ENCODE measurements around the gene RNF38.
"Not testable (repeated sequence)": the region's sequence is repeated elsewhere in the genome, so short reads cannot be mapped to it uniquely, and the experiment has no call there.

The RNF38 gene

DNA sequence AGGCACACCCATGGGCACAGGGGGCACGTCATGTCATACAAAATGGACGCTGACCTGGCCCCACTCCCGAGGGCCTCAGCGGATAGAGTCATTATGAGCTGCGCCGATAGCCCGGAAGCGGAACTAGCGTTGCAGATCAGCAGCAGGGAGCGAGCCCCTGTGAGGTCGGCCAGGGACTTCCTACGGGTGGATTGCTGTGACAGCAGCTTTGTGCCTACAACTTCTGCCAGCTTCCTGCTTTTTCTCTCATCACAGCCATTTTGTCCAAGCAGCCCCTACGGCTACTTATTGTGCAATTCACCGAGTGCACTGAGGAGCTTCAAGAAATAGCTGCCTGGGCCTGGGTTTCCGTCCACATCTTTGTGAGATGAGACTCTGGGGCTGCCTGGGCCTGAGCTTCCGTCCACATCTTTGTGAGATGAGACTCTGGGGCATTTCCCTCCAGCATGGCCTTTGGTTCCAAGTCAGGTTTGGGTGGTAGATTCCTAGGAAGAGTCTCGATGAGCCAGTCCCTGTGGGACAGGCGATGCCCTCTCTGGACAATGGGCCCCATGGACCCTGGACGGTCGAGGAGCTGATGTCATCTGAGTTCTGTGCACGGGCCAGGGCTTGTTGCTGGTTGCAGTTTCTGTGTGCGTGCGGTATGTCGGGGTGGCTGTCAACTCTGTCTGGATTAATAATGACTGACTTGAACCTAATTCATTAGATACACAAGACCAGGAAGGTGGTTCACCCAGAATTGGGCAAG, 74.8 kb downstream of the RNF38 start:
- no peak overlapping the region for H3K4me3 Mint-ChIP-seq
- H3K27ac Mint-ChIP-seq: peak overlapping the region in 1 of 2 donors; percentile 92
- ATAC-seq (no peak), DNase-seq (no peak)
- no peaks in the 10 kb centered on the region for H3K9me3 Mint-ChIP-seq
- no peaks in the 10 kb centered on the region for H3K4me1 Mint-ChIP-seq
- H3K27me3 Mint-ChIP-seq: no peaks in the 10 kb centered on the region

DNA sequence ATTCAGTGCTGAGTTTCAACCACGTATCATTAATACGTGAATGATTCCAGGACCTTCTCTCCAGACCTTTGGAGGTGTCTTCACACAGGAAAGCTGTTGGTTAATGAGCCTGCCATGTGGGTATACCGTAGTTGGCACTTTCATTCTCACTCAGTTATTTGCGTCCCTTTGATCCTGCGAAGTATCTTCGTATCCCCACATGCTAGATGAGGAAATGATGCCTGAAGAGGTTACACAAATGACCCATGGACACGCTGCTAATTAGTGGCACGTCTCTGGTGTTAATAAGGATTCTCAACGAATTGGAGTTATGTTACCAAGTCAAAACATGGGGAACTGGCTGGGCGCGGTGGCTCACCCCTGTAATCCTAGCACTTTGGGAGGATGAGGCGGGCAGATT, 76.1 kb downstream of the RNF38 start:
- ATAC-seq: no peak
- H3K4me3 Mint-ChIP-seq: no peak overlapping the region
- H3K4me1 Mint-ChIP-seq: no peaks in the 10 kb centered on the region
- DNase-seq: no peak
- no peaks in the 10 kb centered on the region for H3K9me3 Mint-ChIP-seq
- H3K27me3 Mint-ChIP-seq: peaks cover 3% of the 10 kb centered on the region
- H3K27ac Mint-ChIP-seq: no peak overlapping the region

DNA sequence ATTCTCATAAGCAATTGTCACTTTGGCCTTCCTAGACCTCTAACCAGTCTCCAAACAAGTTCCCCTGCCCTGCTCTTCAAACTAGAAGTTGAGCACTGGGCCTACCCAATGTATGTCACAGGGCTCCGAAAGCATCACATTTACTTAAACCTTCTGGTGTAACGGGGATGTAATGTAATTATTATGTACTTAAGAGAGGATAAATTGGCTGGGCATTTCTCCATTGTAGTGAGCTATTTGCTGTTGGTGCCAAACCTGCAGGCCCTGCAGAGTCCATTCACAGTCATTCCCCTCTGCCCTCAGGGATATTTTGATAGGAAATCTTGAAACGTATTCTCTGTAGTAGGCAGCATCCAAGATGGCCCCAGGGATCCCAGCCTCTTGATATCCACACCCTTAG, 77.6 kb downstream of the RNF38 start:
- no peak for ATAC-seq
- peaks cover 18% of the 10 kb centered on the region for H3K27me3 Mint-ChIP-seq
- no peaks in the 10 kb centered on the region for H3K4me1 Mint-ChIP-seq
- H3K27ac Mint-ChIP-seq: no peak overlapping the region
- DNase-seq: no peak
- no peaks in the 10 kb centered on the region for H3K9me3 Mint-ChIP-seq
- no peak overlapping the region for H3K4me3 Mint-ChIP-seq

DNA sequence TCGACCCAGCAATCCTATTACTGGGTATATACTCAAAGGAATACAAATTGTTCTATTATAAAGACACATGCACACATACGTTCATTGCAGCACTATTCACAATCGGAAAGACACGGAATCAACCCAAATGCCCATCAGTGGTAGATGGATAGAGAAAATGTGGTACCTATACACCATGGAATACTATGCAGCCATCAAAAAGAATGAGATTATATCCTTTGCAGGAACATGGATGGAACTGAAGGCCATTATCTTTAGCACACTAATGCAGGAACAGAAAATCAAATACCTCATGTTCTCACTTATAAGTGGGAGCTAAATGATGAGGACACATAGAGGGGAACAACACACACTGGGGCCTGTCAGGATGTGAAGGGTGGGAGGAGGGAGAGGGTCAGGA, 78.2 kb downstream of the RNF38 start:
- not testable (repeated sequence) for H3K4me3 Mint-ChIP-seq, ATAC-seq, DNase-seq, H3K4me1 Mint-ChIP-seq, H3K9me3 Mint-ChIP-seq, H3K27ac Mint-ChIP-seq
- peaks cover 18% of the 10 kb centered on the region for H3K27me3 Mint-ChIP-seq

- Mint-ChIP-seq H3K9me3 (no peaks in the 10 kb centered on the region), H3K27ac (no peak overlapping the region), H3K4me3 (no peak overlapping the region), H3K27me3 (peaks cover 27% of the 10 kb centered on the region), H3K4me1 (no peaks in the 10 kb centered on the region)
- no peak for ATAC-seq
- no peak for DNase-seq
These were observed 79.6 kb downstream of the RNF38 start for GRCh38 chr9:36320466-36320865.

DNA sequence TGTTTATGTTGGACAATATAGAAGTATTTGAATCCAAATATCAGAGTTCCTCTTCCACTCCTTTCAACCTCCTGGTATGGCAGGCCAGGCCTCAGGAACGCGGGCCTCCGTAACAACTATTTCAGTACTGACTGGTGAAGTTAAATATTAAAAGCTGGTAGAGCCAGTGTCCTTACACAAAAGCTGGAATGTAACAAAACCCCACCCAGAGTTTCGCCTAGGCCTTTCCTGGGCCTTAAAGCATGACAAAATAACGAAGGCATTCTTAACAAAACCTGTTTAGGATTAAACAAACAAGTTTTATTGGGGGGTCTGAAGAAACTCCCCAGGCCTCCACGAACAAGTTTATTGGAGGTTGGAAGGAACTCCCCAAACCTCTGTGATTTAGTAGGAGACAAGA, 80.3 kb downstream of the RNF38 start:
- DNase-seq (no peak), ATAC-seq (no peak)
- H3K4me1 Mint-ChIP-seq: no peaks in the 10 kb centered on the region
- H3K9me3 Mint-ChIP-seq: no peaks in the 10 kb centered on the region
- H3K27ac Mint-ChIP-seq: no peak overlapping the region
- H3K4me3 Mint-ChIP-seq: no peak overlapping the region
- H3K27me3 Mint-ChIP-seq: peaks cover 27% of the 10 kb centered on the region

DNA sequence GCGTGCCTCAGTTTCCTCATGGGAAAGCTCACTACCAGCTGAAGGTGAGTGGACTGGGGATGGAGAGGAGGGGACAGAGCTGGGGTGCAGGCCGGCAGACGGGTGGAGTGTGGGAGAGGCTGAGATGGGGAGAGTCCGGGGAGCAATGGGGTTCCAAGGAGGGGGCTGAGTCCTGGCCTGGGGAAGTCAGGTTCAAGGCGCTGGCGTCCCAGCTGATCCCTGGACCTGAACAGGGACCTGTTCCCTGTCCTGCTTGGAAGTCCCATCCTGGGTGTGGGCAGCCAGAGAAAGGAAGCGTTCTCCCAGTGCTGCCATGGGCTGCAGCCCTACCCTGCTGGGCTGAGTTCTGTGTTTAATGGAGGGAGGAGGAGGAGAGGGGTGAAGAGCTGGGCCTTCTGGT, 80.9 kb downstream of the RNF38 start:
- no peaks in the 10 kb centered on the region for H3K9me3 Mint-ChIP-seq
- H3K4me3 Mint-ChIP-seq: no peak overlapping the region
- no peaks in the 10 kb centered on the region for H3K4me1 Mint-ChIP-seq
- no peak for ATAC-seq
- no peak overlapping the region for H3K27ac Mint-ChIP-seq
- no peak for DNase-seq
- peaks cover 27% of the 10 kb centered on the region for H3K27me3 Mint-ChIP-seq

DNA sequence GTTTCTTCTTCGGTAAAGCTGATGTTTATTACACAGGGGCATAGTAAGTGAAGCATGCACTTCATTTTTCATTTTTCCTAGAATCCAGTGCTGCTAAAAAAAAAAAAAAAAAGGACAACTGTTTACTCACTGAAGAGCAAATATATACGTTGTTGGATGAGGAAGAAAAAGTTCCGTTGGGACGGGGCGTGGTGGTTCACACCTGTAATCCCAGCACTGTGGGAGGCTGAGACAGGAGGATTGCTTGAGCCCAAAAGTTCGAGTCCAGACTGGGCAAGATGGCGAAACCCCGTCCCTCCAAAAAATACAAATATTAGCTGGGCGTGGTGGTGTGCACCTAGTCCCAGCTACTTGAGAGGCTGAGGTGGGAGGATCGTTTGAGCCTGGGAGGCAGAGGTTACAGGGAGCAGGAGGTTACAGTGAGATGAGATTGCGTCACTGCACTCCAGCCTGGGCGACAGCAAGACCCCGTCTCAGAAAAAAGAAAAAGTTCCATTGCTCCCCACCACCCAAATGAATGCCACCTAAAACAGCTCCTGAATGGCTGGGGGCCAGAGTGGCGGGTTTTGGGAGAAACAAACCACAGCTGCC, 81.8 kb downstream of the RNF38 start:
- no peak for DNase-seq
- no peaks in the 10 kb centered on the region for H3K9me3 Mint-ChIP-seq
- peak overlapping the region in 1 of 2 donors; percentile 17 for H3K27ac Mint-ChIP-seq

GRCh38 chr9:36317766-36318165, 82.3 kb downstream of the RNF38 start:
- Mint-ChIP-seq H3K4me3 (no peak overlapping the region), H3K9me3 (no peaks in the 10 kb centered on the region), H3K27ac (no peak overlapping the region), H3K4me1 (no peaks in the 10 kb centered on the region), H3K27me3 (peaks cover 27% of the 10 kb centered on the region)
- ATAC-seq: no peak
- DNase-seq: no peak

More for the DNA sequence above, 81.8 kb downstream of the RNF38 start:
- no peaks in the 10 kb centered on the region for H3K4me1 Mint-ChIP-seq
- no peak overlapping the region for H3K4me3 Mint-ChIP-seq
- peaks cover 27% of the 10 kb centered on the region for H3K27me3 Mint-ChIP-seq
- no peak for ATAC-seq

GRCh38 chr9:36316611-36317317, 83.3 kb downstream of the RNF38 start:
- Mint-ChIP-seq H3K4me1 (no peaks in the 10 kb centered on the region), H3K27ac (no peak overlapping the region), H3K27me3 (peaks cover 27% of the 10 kb centered on the region), H3K9me3 (no peaks in the 10 kb centered on the region), H3K4me3 (no peak overlapping the region)
- ATAC-seq: no peak
- DNase-seq: no peak

GRCh38 chr9:36316049-36316448, 84.0 kb downstream of the RNF38 start:
- no peaks in the 10 kb centered on the region for H3K9me3 Mint-ChIP-seq
- no peak for ATAC-seq
- no peak overlapping the region for H3K27ac Mint-ChIP-seq
- H3K4me3 Mint-ChIP-seq: no peak overlapping the region
- H3K27me3 Mint-ChIP-seq: peaks cover 27% of the 10 kb centered on the region
- DNase-seq: no peak
- H3K4me1 Mint-ChIP-seq: no peaks in the 10 kb centered on the region

GRCh38 chr9:36315283-36315682, 84.8 kb downstream of the RNF38 start:
- DNase-seq: no peak
- H3K27ac Mint-ChIP-seq: no peak overlapping the region
- no peaks in the 10 kb centered on the region for H3K4me1 Mint-ChIP-seq
- no peaks in the 10 kb centered on the region for H3K9me3 Mint-ChIP-seq
- ATAC-seq: no peak
- peaks cover 27% of the 10 kb centered on the region for H3K27me3 Mint-ChIP-seq
- no peak overlapping the region for H3K4me3 Mint-ChIP-seq

DNA sequence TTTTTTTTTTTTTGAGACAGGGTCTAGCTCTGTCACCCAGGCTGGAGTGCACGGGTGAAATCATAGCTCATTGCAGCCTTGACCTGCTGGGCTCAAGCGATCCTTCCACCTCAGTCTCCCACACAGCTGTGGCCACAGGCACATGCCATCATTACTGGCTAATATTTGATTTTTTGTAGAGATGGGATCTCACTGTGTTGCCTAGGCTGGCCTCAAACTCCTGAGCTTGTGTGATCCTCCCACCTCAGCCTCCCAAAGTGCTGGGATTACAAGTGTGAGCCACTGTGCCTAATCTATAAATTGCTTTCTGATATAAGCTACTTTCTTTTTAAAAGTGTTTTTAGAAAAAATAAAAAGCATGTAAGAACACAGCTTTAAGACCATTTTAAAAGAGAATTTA, 85.3 kb downstream of the RNF38 start:
- ATAC-seq: no peak
- no peaks in the 10 kb centered on the region for H3K4me1 Mint-ChIP-seq
- H3K27me3 Mint-ChIP-seq: peaks cover 27% of the 10 kb centered on the region
- H3K4me3 Mint-ChIP-seq: no peak overlapping the region
- DNase-seq: no peak
- no peaks in the 10 kb centered on the region for H3K9me3 Mint-ChIP-seq
- H3K27ac Mint-ChIP-seq: no peak overlapping the region

GRCh38 chr9:36306471-36307306, 93.4 kb downstream of the RNF38 start:
- no peak for ATAC-seq
- Mint-ChIP-seq H3K27me3 (no peaks in the 10 kb centered on the region), H3K4me3 (peak overlapping the region in 1 of 2 donors; percentile 7), H3K9me3 (no peaks in the 10 kb centered on the region), H3K27ac (peak overlapping the region; percentile 60 to 74), H3K4me1 (peaks cover 10% of the 10 kb centered on the region)
- no peak for DNase-seq

GRCh38 chr9:36304366-36304765, 95.7 kb downstream of the RNF38 start:
- DNase-seq, H3K9me3 Mint-ChIP-seq, H3K27ac Mint-ChIP-seq, H3K4me3 Mint-ChIP-seq, H3K27me3 Mint-ChIP-seq, ATAC-seq, H3K4me1 Mint-ChIP-seq: not testable (repeated sequence)

All from stimulated activated naive CD8-positive, alpha-beta T cell treated with anti-CD3 and anti-CD28 coated beads, Interleukin-15, amount 100 ng/mL, for 72 hours (primary cell).